Stromal cell of bone marrow (primary cell): ENCODE measurements around the gene AUTS2.

Experiments used
- DNase-seq: peaks from one replicate; pipeline ENCODE4 v3.0.0-alpha.2; 2012; ENCODE audit warnings: low read depth

Gene AUTS2

DNA sequence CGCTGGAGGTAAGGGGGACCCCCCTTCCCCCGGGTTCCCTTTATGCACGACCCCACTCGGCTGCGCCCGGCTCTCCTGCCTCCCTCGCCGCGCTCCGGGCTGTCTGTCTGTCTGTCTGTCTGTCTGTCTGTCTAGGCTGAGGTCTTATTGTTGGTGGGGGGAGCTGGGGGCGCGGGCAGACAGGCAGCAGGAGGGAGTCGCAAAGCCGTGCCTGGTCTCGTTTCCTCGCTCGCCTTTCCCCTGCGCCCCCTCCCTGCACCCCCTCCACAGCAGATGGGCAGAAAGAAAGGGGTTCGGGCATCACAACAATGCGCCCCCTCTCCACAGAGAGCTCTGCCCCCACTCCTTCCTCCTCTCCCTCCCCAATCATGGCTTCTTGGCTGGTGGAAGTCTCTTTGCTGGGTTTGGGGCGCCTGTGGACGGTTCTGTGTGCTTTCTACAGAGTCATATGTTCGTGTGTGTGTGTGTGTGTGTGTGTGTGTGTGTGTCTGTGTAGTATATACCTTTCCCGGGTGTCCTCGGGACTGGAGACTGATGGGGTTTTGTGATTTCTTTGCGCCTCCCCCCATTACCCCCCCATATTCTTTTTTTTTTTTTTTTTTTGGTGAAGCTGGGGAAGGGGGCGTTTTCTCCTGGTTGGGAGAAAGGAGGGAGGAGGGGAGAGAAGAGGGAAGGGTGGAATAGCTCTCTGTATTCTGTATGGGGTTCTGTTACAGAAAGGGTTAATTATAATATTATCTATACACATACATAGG is 1.9 kb downstream of the AUTS2 start:
- DNase-seq: no peak

DNA sequence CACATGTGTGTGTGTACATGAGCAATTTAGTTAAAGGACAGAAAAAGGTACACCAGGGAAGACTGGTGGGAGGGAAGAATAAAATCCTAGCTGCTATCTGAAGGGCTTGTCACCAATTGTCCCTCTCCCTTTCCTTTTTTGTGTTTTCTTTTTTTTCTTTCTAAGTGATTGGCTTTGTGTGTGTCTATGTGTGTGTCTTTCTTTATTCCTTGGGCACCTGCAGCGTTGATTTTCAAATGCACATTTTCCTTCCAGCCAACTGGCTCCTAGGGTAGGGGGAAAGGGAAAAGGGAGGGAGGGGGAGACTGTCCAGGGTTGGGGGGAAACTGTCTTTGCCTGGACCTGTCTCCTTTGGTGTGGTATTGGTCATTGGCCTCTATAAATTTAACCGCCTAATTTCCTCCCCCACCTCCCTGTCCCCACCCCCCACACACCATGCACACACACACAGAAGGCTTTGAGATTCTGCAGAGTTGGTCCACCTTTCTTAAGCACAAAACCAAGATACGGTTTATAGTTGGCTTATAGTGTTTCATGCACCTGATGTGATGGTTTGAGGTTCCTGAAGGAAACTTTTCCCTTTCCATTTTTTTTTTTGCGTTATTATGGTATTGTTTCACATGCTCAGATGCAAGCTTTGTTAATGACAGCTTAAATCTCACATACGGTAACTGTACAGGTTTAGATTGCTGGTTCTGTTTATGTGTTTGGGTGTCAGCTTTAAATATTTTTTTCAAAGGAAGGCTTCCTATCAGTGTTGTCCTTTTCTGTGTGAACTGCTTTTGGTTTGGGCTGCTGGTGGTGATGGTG is 2.6 kb downstream of the AUTS2 start:
- DNase-seq: no peak

DNA sequence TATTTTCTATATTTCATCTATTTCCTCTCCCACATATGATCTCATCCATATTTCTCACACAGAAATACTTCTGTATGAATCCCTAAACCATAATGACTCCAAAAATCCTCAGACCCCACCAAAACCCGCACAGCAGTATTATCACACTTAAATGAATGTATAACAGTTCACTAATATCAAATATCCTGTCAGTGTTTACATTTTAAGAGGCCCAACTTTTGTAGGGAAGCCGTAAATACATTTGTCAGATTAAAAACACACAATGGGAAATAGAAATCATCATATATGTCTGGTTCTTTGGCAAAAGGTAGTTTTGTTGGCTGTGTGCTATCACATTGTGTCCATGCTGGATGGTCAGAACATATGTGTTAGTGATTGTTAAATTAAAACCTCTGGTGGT is 4.2 kb downstream of the AUTS2 start:
- no peak for DNase-seq

- DNase-seq: no peak
Observed at GRCh38 chr7:69603351-69603750, 5.1 kb downstream of the AUTS2 start.

GRCh38 chr7:69603937-69604494 is 5.7 kb downstream of the AUTS2 start:
- no peak for DNase-seq

- DNase-seq: no peak
Observed at GRCh38 chr7:69605070-69605469, 6.8 kb downstream of the AUTS2 start.

DNA sequence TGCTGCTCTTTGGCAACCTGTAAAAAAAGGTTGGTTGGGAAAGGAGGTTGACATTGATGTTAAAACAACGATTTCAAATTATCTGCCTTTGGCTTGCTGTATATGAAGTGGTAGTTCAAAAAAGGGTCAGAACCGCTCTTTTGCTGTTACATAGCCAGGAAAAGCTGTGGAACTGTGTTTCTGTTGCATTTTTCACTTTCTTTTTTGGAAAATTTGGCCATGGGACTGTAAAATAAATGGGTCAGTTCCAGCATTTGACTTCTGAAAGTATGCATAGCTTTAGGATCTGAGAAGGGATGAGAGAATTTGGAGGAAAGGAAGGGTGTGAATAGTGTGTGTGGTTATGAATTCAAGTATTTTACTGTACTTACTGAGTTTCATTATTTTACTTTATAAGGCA is 7.3 kb downstream of the AUTS2 start:
- no peak for DNase-seq

- no peak for DNase-seq
Observed at GRCh38 chr7:69608049-69608448, 9.8 kb downstream of the AUTS2 start.

DNA sequence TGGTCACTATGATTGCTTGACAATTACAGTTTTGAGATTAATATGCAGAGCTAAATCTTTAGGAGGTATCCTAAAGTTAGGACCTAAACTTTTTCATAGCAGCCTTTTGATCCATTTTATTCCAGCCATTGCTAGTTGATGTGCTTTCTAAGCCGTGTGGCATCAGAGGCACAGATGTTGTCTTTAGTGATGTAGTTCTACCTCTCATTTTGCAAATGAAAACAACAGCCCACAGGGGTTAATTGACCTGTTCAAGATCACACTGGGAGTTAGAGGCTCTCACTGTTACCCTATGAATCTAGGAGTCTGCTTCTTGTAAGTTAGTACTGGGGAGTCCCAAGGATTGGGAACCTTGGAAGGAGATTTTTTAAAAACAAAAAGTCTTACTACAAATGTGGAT is 10.6 kb downstream of the AUTS2 start:
- DNase-seq: no peak

DNA sequence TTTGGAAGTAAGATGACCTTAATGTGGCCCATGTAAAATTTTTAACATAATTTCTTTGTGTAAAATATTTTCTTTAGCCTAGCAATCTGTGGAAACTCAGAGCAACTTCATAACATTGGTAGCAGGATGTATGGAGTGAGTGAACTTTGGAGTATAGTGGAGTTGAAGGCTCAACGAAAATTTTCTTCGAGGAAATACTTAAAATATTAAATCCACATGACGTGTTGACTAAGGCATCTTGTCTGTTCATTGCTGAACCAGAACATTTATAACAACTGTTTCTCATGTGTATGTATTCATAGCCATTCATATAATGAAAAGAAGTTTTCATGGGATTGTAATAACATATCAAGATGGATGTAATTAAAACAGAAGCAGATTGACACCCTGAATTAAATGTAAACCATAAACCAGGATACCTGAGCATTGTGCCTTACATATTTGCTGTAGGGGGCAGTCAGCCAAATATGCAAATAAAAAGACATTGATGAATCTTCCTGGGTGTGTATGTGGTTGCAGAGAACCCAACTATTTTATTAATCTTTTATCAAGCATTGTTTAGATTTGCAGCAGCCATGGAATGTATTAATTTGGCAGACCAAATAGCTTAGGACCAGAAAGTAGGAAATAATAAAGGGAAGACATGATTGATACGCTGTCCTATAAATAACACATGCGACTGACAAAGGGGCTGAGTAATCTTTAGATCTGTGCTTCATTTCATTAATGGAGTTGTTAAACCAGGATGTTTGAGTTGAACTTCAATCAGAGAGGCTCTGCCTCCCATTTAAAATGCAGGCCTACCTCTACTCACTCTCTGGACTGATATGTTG is 11.5 kb downstream of the AUTS2 start:
- no peak for DNase-seq

- no peak for DNase-seq
Observed at GRCh38 chr7:69610374-69611084, 12.3 kb downstream of the AUTS2 start.

- DNase-seq: no peak
Observed at GRCh38 chr7:69612981-69613380, 14.7 kb downstream of the AUTS2 start.

DNA sequence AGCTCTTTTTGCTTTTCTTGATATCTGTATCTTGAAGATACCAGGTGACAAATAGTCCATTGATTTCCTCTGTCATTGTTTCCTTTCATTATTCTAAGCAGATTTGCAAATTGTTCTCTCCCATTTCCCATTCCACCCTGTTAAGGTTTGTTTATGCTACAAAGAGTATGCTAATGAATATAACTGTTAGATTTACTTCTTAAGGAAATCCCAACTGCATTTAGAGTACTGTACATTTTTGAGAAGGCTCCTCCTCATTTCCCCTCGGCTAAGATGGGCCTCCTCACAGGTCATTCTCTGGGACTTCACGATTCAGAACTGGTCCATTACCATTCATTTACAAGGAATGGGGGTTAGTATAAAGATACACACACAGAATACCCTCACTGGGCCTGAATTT is 15.6 kb downstream of the AUTS2 start:
- DNase-seq: no peak

DNA sequence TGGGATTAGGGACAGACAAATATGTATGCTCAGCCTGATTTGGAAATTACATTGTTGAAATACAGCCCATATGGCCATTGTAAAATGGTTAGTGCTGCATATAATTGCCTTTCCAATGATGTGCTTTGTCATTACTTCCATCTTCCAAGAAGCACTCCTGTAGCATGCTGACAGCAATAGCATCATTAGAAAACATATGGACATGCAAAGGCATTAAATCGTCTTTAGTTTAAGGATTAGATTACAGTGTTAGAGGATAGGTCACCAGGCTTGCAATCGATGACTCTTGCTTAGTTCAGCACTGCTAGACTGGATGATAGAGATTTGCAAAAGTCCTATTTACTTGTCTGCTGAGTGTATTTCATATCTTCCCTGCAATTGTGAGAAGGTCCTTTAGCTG is 17.4 kb downstream of the AUTS2 start:
- DNase-seq: no peak

DNA sequence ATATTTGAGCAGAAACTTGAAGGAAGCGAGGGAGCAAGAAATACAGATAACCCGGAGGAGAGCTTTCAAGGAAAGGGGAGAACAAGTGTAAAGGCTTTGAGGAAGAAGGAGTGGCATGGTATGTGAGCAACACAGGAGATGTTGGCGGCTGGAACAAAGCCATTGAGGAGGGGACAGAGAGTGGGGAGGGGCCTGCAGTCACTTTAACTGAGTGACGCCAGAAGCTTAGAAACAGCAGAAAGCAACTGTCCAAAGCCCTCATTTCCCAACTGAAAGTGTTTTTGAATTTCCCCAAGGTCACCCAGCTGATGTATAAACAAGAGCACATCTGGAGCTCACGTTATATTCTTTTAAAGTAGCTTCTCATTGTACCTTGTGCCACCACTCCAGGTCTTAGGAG is 19.1 kb downstream of the AUTS2 start:
- DNase-seq: no peak

DNA sequence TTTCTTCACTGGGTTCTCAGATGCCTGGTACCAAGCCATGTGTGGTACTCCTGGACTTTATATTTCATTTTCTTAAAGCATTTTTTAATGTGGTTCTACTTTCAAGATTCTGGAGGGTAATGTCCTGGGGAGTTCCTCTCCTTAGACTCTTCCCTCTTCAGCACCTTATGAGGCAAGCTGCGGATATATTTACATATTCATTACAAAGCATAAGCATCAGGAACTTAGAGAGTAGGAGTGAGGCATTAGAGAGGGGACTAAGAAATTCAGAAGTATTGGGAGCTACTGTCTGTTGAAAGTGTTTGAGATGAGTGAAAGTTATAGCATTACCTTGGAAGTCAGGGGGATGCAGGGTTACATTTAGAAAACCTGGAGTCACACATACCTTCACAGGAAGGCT is 20.8 kb downstream of the AUTS2 start:
- no peak for DNase-seq

DNA sequence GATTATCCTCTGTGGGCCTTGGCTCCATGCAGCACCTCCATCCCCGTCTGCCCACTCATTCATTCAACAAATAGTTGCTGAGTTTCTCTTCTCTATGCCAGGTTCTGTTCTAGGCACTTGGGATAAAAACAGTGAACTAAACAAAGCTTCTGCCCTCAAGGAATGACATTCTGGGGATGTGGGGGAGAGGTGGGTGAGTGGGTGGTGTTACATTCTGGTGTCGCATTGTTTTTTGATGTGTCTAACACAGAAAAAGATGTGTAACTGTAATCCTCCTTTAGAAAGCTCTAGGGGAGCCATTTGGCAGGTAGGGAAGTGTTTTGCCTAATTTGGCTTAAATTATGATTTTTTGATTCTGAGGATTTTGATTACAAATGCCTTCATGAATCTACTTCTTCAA is 21.4 kb downstream of the AUTS2 start:
- no peak for DNase-seq

DNA sequence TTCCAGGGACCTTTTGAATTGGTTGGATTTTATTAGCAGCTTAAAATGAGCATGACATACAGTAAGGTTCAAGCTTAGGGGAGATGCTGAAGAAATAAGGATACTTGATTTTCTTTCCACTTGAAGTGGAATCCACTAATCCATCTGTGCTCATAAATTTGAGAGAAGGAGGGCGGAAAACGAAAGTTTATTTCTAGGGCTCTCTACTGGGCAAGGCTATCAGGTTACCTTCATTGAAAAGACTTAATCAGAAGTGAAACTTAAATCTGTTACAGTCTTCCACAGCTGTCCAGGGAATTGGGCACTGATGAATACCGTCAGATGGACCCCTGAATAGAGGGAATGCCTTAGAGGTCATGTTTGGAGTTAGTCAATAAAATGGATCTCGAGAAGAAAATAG is 21.8 kb downstream of the AUTS2 start:
- no peak for DNase-seq

DNA sequence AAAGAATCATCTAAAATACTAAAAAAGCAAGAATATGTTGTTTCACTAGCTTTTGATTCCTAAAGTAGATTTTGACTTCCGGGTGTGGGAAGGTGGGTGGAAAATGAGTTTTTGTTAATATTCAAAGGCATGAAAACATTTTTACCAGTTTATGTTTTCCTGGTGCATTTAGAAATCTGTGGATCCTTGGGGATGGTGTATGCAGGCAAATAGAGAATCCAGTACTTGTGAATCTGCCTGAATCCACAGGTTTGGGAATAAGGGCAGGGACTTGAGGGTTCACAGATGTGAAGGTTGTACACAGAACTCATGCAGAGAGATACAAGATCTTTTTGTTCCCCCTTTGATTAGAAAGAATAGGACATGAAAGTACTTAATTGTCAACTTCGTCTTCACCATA is 22.4 kb downstream of the AUTS2 start:
- DNase-seq: no peak

- DNase-seq: no peak
Observed at GRCh38 chr7:69622014-69622835, 23.9 kb downstream of the AUTS2 start.

- no peak for DNase-seq
Observed at GRCh38 chr7:69622960-69623359, 24.7 kb downstream of the AUTS2 start.
